CD8-positive, alpha-beta memory T cell (primary cell): ENCODE measurements around the gene RPN1. TPM values are rescaled to one million over a fixed set of nuclear protein-coding genes. Genes with fewer than 3 reads are reported as not detected.

ENCODE experiments used
- CTCF ChIA-PET: fragments of 350-600 bp; sonication (Branson Sonifier 250); formaldehyde crosslinking; loops from one replicate; lab custom pipeline; 2021; ENCODE audit warnings: antibody characterized with exemption; lab: Charles Lee
- POLR2A ChIA-PET: fragments of 350-600 bp; sonication (Branson Sonifier 250); formaldehyde crosslinking; loops from one replicate; lab custom pipeline; 2021; ENCODE audit warnings: antibody characterized with exemption; lab: Charles Lee
- DNase-seq, 5 donors: peaks; one replicate each; pipeline versions ENCODE4 v3.0.0 to v3.0.0-alpha.2; 2020 to 2022; ENCODE audit warnings: mixed read lengths in 1 of 5
- H3K27ac ChIP-seq: one replicate; pipeline ENCODE4 v1.7.0; 2013; ENCODE audit warnings: low read depth, mild to moderate bottlenecking, low read length, moderate library complexity
- H3K27me3 ChIP-seq: 2 replicates; pipeline ENCODE4 v1.7.0; 2013; ENCODE audit warnings: low read length, mild to moderate bottlenecking; ENCODE audit not compliant: insufficient read depth, poor library complexity, severe bottlenecking
- H3K36me3 ChIP-seq: 2 replicates; pipeline ENCODE4 v1.7.0; 2013; ENCODE audit warnings: mild to moderate bottlenecking, low read length, moderate library complexity; ENCODE audit not compliant: insufficient read depth
- H3K4me1 ChIP-seq: 2 replicates; pipeline ENCODE4 v1.7.0; 2013; ENCODE audit warnings: mild to moderate bottlenecking, low read length, moderate library complexity; ENCODE audit not compliant: insufficient read depth
- H3K4me3 ChIP-seq: 2 replicates; pipeline ENCODE4 v1.7.0; 2013; ENCODE audit warnings: mild to moderate bottlenecking, low read length
- H3K9me3 ChIP-seq: 2 replicates; pipeline ENCODE4 v1.7.0; 2013; ENCODE audit warnings: mild to moderate bottlenecking, low read length
- H3K27ac Mint-ChIP-seq, 8 donors: one replicate each; pipeline ENCODE4 v1.8.0; 2020 to 2021; ENCODE audit warnings: mixed read lengths in 8 of 8, mild to moderate bottlenecking in 6 of 8, inconsistent platforms in 3 of 8, moderate library complexity in 3 of 8
- H3K27me3 Mint-ChIP-seq, 2 donors: one replicate each; pipeline ENCODE4 v1.8.0; 2020 to 2021; ENCODE audit warnings: mixed read lengths in 2 of 2, mild to moderate bottlenecking in 1 of 2, moderate library complexity in 1 of 2
- H3K36me3 Mint-ChIP-seq, 3 donors: one replicate each; pipeline ENCODE4 v1.8.0; 2020 to 2021; ENCODE audit warnings: mixed read lengths in 3 of 3, inconsistent platforms in 1 of 3, mild to moderate bottlenecking in 1 of 3
- H3K4me1 Mint-ChIP-seq, 3 donors: one replicate each; pipeline ENCODE4 v1.8.0; 2020 to 2021; ENCODE audit warnings: mixed read lengths in 3 of 3, inconsistent platforms in 1 of 3, mild to moderate bottlenecking in 1 of 3
- H3K4me3 Mint-ChIP-seq, 7 donors: one replicate each; pipeline ENCODE4 v1.8.0; 2020 to 2021; ENCODE audit warnings: mixed read lengths in 7 of 7, mild to moderate bottlenecking in 6 of 7, moderate library complexity in 4 of 7, inconsistent platforms in 2 of 7
- H3K9me3 Mint-ChIP-seq, 5 donors: one replicate each; pipeline ENCODE4 v1.8.0; 2020 to 2022; ENCODE audit warnings: mixed read lengths in 5 of 5, mild to moderate bottlenecking in 3 of 5, moderate library complexity in 2 of 5, inconsistent platforms in 1 of 5
- polyA plus RNA-seq: library from polyadenylated mRNA; unstranded; fragments of 300-500 nt; fragmentation: Illumina TruSeq; gene quantifications from one replicate; pipeline ENCODE4 v1.2.3, GENCODE V29; 2021
- total RNA-seq, 2 experiments: library from RNA; stranded (reverse); gene quantifications; one replicate each; pipeline ENCODE4 v1.2.3, GENCODE V29; 2021

Gene RPN1
- total and polyA plus RNA-seq, 3 experiments from 2014 or later = 188 to 294 (median 194) TPM

GRCh38 chr3:128585189-128585588 lies 65.4 kb downstream of the RPN1 start:
- Histone ChIP-seq H3K36me3 (no peaks in the 10 kb centered on the region), H3K4me1 (no peaks in the 10 kb centered on the region), H3K9me3 (no peaks in the 10 kb centered on the region), H3K4me3 (no peak overlapping the region), H3K27ac (no peak overlapping the region), H3K27me3 (no peaks in the 10 kb centered on the region)
- H3K9me3 Mint-ChIP-seq = peaks cover 0 to 6% (median 0%) of the 10 kb centered on the region in 5 donors
- H3K27ac Mint-ChIP-seq = no peak overlapping the region
- DNase-seq = no peak
- H3K27me3 Mint-ChIP-seq = peaks cover 10 to 24% of the 10 kb centered on the region in 2 donors
- POLR2A ChIA-PET = no interaction called here
- CTCF ChIA-PET = interaction anchor here (0.6 to 1.1 kb wide), 2 partner anchors 12 to 21 kb away, joined by 3 to 4 read pairs; no protein-coding TSS in a partner anchor
- H3K4me1 Mint-ChIP-seq = peaks cover 0 to 9% (median 5%) of the 10 kb centered on the region in 3 donors
- no peaks in the 10 kb centered on the region for H3K36me3 Mint-ChIP-seq
- H3K4me3 Mint-ChIP-seq = no peak overlapping the region

GRCh38 chr3:128584412-128585020 lies 66.1 kb downstream of the RPN1 start:
- Histone ChIP-seq H3K9me3 (no peaks in the 10 kb centered on the region), H3K4me3 (no peak overlapping the region), H3K27me3 (no peaks in the 10 kb centered on the region), H3K27ac (no peak overlapping the region), H3K4me1 (no peaks in the 10 kb centered on the region), H3K36me3 (no peaks in the 10 kb centered on the region)
- peaks cover 0 to 9% (median 5%) of the 10 kb centered on the region in 3 donors for H3K4me1 Mint-ChIP-seq
- H3K27me3 Mint-ChIP-seq = peaks cover 11 to 24% of the 10 kb centered on the region in 2 donors
- H3K9me3 Mint-ChIP-seq = peaks cover 0 to 2% (median 0%) of the 10 kb centered on the region in 5 donors
- DNase-seq = no peak
- ChIA-PET CTCF (interaction anchor here (0.6 to 1.1 kb wide), 2 partner anchors 11 to 22 kb away, joined by 3 to 4 read pairs; no protein-coding TSS in a partner anchor), POLR2A (no interaction called here)
- no peaks in the 10 kb centered on the region for H3K36me3 Mint-ChIP-seq
- no peak overlapping the region for H3K4me3 Mint-ChIP-seq
- H3K27ac Mint-ChIP-seq = peak overlapping the region in 1 of 8 donors; percentile 69

DNA sequence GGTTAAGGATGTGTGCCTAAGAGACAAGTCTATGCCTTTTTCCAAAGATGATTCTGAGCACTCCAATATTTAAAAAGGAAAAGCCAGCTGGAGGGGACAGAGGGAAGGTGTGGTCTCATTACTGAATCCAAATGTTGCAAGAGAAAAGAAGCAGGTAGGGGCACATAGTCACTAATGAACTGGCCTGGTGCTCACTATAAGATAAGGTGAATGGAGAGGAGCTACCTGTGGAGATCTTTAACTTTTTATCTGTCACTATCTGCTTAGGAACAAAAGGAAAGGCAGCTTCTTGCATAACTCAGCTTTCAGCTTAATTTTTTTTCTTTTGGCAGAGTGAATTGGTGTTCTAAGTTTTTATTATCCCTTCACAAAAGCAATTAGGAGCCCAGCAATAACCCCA lies 69.1 kb downstream of the RPN1 start:
- Histone ChIP-seq H3K4me3 (no peak overlapping the region), H3K9me3 (no peaks in the 10 kb centered on the region), H3K27me3 (no peaks in the 10 kb centered on the region), H3K4me1 (no peaks in the 10 kb centered on the region), H3K27ac (no peak overlapping the region), H3K36me3 (no peaks in the 10 kb centered on the region)
- Mint-ChIP-seq H3K4me3 (no peak overlapping the region), H3K27ac (no peak overlapping the region), H3K9me3 (peaks cover 0 to 2% (median 0%) of the 10 kb centered on the region in 5 donors), H3K4me1 (no peaks in the 10 kb centered on the region), H3K27me3 (peaks cover 11 to 22% of the 10 kb centered on the region in 2 donors), H3K36me3 (no peaks in the 10 kb centered on the region)
- POLR2A ChIA-PET = no interaction called here
- CTCF ChIA-PET = interaction anchor here (0.9 to 1.9 kb wide), 3 partner anchors 9 to 27 kb away, joined by 3 to 4 read pairs (median 4); no protein-coding TSS in a partner anchor
- DNase-seq = no peak

DNA sequence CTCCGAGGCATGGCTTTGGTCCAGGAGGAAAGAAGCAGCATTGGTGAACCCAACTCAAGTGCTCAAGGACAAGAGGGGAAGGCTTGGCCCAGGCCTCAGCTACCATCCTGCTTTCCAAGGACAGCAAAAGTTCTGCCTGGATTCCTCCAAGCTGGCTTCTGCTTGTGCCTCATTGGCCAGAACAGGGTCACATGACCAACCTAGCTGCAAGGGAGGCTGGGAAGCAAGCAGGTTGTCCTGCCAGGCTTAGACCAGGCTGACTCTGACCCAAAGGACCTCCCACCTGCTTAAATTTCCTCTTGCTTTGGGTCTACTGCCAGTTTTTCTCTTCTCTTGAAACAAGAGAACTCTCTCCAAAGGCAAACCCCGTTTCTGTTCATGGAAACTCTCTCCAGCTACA lies 70.7 kb downstream of the RPN1 start:
- no peaks in the 10 kb centered on the region for H3K36me3 ChIP-seq
- Mint-ChIP-seq H3K4me1 (no peaks in the 10 kb centered on the region), H3K27me3 (peaks cover 11 to 27% of the 10 kb centered on the region in 2 donors), H3K36me3 (no peaks in the 10 kb centered on the region), H3K4me3 (no peak overlapping the region), H3K27ac (no peak overlapping the region), H3K9me3 (peaks cover 0 to 2% (median 0%) of the 10 kb centered on the region in 5 donors)
- POLR2A ChIA-PET = no interaction called here
- H3K27ac ChIP-seq = no peak overlapping the region
- no peak overlapping the region for H3K4me3 ChIP-seq
- no peaks in the 10 kb centered on the region for H3K27me3 ChIP-seq
- no peaks in the 10 kb centered on the region for H3K4me1 ChIP-seq
- CTCF ChIA-PET = interaction anchor here (0.8 kb wide), 1 partner anchor 28 kb away, joined by 3 read pairs; no protein-coding TSS in a partner anchor
- no peaks in the 10 kb centered on the region for H3K9me3 ChIP-seq
- DNase-seq = no peak

DNA sequence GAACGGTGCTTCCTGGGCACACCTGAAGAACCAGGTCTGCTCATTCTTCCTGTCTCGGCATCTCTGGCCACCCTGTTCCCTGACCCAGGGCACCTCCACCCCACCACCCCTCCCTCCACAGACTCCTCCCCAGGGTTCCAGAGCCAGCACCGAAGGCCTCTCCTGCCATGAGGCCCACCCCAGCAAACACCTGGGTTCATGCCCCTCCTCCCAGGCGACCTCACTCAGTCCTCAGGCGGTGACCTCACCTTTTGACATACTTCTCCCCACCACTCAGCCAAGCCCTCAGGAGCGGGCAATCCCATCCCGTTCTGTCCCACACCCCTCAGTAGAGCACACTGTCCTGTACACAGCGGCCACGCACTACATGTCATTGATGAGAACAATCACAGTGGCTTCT lies 72.3 kb downstream of the RPN1 start:
- Histone ChIP-seq H3K36me3 (no peaks in the 10 kb centered on the region), H3K4me3 (no peak overlapping the region), H3K27ac (no peak overlapping the region), H3K27me3 (no peaks in the 10 kb centered on the region), H3K4me1 (peaks cover 5% of the 10 kb centered on the region), H3K9me3 (no peaks in the 10 kb centered on the region)
- Mint-ChIP-seq H3K27ac (no peak overlapping the region), H3K36me3 (no peaks in the 10 kb centered on the region), H3K4me1 (peaks cover 4 to 7% (median 6%) of the 10 kb centered on the region in 3 donors), H3K27me3 (peaks cover 15 to 30% of the 10 kb centered on the region in 2 donors), H3K4me3 (no peak overlapping the region), H3K9me3 (peaks cover 0 to 2% (median 0%) of the 10 kb centered on the region in 5 donors)
- DNase-seq = no peak
- CTCF ChIA-PET = no interaction called here
- POLR2A ChIA-PET = no interaction called here

- Histone ChIP-seq H3K27ac (no peak overlapping the region), H3K36me3 (no peaks in the 10 kb centered on the region), H3K27me3 (no peaks in the 10 kb centered on the region), H3K4me1 (peaks cover 12% of the 10 kb centered on the region), H3K4me3 (no peak overlapping the region), H3K9me3 (no peaks in the 10 kb centered on the region)
- DNase-seq = no peak
- Mint-ChIP-seq H3K4me1 (peaks cover 9 to 13% (median 12%) of the 10 kb centered on the region in 3 donors), H3K4me3 (no peak overlapping the region), H3K27ac (no peak overlapping the region), H3K9me3 (peaks cover 0 to 2% (median 0%) of the 10 kb centered on the region in 5 donors), H3K27me3 (peaks cover 15 to 26% of the 10 kb centered on the region in 2 donors), H3K36me3 (no peaks in the 10 kb centered on the region)
- ChIA-PET CTCF (no interaction called here), POLR2A (no interaction called here)
These were observed 72.9 kb downstream of the RPN1 start for GRCh38 chr3:128577711-128578110.

- POLR2A ChIA-PET = no interaction called here
These were observed 74.3 kb downstream of the RPN1 start for GRCh38 chr3:128576290-128576689.

GRCh38 chr3:128575777-128576176 lies 74.8 kb downstream of the RPN1 start:
- H3K36me3 Mint-ChIP-seq = no peaks in the 10 kb centered on the region
- H3K27me3 Mint-ChIP-seq = peaks cover 12 to 25% of the 10 kb centered on the region in 2 donors
- no peaks in the 10 kb centered on the region for H3K36me3 ChIP-seq
- H3K4me3 ChIP-seq = no peak overlapping the region
- peaks cover 17 to 18% (median 18%) of the 10 kb centered on the region in 3 donors for H3K4me1 Mint-ChIP-seq
- H3K27ac Mint-ChIP-seq = no peak overlapping the region
- peaks cover 0 to 2% (median 0%) of the 10 kb centered on the region in 5 donors for H3K9me3 Mint-ChIP-seq
- no peak overlapping the region for H3K4me3 Mint-ChIP-seq
- POLR2A ChIA-PET = no interaction called here
- H3K9me3 ChIP-seq = no peaks in the 10 kb centered on the region
- peaks cover 16% of the 10 kb centered on the region for H3K4me1 ChIP-seq
- H3K27me3 ChIP-seq = no peaks in the 10 kb centered on the region
- DNase-seq = no peak
- no peak overlapping the region for H3K27ac ChIP-seq
- CTCF ChIA-PET = no interaction called here

More at GRCh38 chr3:128576290-128576689, 74.3 kb downstream of the RPN1 start:
- peaks cover 14 to 18% (median 18%) of the 10 kb centered on the region in 3 donors for H3K4me1 Mint-ChIP-seq
- H3K27ac Mint-ChIP-seq = peak overlapping the region in 1 of 8 donors; percentile 70
- Histone ChIP-seq H3K9me3 (no peaks in the 10 kb centered on the region), H3K36me3 (no peaks in the 10 kb centered on the region), H3K4me3 (no peak overlapping the region), H3K27ac (no peak overlapping the region), H3K27me3 (no peaks in the 10 kb centered on the region), H3K4me1 (peaks cover 16% of the 10 kb centered on the region)
- CTCF ChIA-PET = no interaction called here
- DNase-seq = no peak
- H3K4me3 Mint-ChIP-seq = no peak overlapping the region
- peaks cover 13 to 23% of the 10 kb centered on the region in 2 donors for H3K27me3 Mint-ChIP-seq
- peaks cover 0 to 2% (median 0%) of the 10 kb centered on the region in 5 donors for H3K9me3 Mint-ChIP-seq
- no peaks in the 10 kb centered on the region for H3K36me3 Mint-ChIP-seq
